Activated CD4-positive, alpha-beta T cell treated with anti-CD3 and anti-CD28 coated beads, Interleukin-2, Interleukin-6, amounts not matched to agents 100 ng/mL and 50 ng/mL, durations not matched to agents 16 hours and 8 hours (primary cell): ENCODE measurements around the gene TPST1.
"Not testable (repeated sequence)": the region's sequence is repeated elsewhere in the genome, so short reads cannot be mapped to it uniquely, and the experiment has no call there.

ENCODE experiments used
- DNase-seq: peaks from one replicate; pipeline ENCODE4 v3.0.0-alpha.2; 2020

The TPST1 gene

DNA sequence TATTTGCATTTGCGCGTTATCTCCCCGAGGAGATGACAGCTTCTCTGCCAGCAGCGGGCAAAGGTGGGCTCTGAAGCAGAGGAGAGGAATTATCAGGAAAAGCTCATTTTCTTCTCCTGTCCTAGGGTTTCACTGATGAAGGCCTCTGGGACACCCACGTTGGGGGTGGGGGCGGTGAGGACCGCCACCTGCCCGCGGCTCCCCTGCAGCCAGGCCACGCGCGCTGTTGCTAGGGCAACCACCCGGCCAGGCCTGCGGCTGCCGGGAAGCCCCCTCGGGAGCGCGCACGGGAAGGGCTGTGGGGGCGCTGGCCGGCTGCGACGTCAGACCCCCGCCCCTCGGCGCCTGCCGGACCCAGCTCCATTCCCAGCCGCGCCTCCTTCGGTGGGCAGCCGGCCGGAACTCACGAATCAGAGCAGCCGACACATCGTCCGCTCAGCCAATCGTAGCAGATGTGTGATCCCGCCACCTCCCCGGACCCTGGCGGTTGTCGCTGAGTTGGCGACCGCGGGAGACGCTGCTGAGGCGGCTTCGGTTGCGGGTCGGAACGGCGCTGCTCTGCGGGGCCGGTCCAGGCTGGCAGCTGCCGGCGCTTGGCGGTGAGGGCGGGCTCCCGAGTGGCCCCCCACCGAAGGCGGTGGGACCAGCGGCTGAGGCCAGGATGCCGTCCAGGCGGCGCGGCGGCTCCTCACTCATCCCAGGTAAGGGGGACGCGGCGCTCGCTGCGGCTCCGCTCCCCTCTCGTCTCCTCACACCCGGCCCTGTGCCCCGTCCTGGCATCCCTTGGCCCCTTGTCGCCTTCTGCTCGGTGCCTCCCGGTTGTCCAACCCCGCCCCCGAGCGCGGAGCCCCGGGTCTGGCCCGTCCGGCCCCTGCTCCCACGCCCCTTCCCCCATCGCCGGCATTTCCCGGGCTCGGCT lies at the start of gene TPST1:
Gene TPST1 (plus strand): TSS at position 513 of the 919 bp plus-strand sequence. CDS start 35,092 bp downstream, outside the sequence.
- DNase-seq: peak; percentile 84

DNA sequence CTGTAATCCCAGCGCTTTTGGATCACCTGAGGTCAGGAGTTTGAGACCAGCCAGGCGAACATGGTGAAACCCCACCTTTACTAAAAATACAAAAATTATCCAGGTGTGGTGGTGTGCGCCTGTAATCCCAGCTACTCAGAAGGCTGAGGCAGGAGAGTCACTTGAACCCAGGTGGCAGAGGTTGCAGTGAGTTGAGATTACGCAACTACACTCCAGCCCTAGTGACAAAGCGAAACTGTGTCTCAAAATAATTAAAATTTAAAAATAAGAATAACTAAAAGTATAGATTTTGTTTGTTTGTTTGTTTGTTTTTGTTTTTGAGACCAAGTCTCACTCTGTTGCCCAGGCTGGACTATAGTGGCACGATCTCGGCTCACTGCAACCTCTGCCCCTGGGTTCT lies 49.1 kb upstream of the TPST1 start:
- DNase-seq: not testable (repeated sequence)

DNA sequence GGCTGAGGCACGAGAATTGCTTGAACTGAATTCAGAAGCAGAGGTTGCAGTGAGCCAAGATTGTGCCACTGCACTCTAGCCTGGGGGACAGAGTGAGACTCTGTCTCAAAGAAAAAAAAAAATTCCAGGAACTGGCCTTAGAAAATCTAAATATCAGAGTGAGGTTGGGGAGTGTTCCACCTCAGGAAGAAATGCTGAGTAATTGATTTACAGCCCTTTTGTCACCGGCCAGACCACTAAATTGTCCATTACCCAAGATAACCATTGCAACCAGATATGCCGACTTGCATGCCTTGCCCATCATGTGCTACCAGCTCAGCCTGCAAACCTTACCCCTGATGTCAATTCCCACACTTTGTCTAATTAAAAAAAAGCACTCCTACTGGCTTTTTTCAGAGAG lies 48.1 kb upstream of the TPST1 start:
- DNase-seq: no peak

DNA sequence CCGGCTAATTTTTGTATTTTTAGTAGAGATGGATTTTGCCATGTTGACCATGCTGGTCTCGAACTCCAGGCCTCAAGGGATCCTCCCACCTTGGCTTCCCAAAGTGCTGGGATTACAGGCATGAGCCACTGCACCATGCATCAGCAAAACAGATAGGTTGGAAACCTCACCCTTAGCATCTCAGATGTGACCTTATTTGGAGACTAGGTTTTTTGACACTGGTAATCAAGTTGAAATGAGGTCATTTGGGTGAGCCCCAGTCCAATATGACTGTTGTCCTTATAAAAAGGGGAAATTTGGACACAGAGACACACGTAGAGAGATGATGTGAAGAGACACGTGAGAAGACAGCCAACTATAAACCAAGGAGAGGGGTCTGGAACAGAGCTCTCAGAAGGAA lies 42.5 kb upstream of the TPST1 start:
- DNase-seq: no peak

DNA sequence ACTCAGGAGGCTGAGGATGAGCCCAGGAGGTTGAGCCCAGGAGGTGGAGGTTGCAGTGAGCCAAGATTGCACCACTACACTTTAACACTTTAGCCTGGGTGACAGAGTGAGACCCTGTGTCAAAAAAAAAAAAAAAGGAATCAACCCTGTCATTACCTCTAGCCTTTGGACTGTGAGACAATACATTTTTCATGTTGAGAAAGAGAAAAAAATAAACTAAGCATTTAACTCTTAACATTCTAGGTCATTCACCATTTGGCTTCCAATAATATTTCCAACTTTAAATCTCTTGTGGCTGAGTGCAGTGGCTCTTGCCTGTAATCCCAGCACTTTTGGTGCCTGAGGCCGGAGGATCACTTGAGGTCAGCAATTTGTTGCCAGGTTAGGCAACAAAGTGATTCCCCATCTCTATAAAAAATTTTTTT lies 41.9 kb upstream of the TPST1 start:
- no peak for DNase-seq

DNA sequence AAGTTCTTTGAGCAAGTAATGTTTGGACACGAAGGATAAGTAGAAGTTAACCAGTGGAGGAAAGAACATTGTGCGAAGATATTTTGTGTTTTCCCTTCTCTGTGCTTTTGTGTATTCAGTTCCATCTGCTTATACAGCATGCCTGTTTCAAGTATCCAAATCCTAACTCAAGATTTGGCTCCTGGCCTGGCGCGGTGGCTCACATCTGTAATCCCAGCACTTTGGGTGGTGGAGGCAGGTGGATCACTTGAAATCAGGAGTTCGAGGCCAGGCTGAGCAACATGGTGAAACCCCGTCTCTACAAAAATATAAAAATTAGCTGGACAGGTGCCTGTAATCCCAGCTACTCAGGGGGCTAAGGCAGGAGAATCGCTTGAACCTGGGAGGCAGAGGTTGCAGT lies 40.8 kb upstream of the TPST1 start:
- no peak for DNase-seq

DNA sequence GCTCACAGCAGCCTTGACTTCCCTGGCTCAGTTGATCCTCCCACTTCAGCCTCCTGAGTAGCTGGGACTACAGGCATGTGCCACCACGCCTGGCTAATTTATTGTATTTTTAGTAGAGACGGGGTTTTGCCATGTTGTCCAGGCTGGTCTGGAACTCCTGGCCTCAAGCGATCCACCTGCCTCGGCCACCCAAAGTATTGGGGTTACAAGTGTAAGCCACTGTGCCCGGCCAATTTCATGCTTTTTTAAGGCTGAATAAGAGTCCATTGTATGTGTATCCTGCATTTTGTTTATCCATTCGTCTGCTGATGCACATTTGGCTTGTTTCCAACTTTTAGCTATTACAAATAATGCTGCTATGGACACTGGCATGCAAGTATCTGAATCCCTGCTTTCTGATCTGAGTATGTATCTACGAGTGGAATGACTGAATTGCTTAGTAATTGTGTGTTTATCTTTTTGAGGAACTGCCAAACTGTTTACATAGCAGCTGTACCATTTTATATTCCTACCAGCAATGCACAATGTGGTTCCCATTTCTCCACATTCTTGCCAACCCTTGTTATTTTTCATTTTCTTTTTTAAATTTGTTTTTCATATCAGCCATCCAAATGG lies 37.3 kb upstream of the TPST1 start:
- DNase-seq: no peak

DNA sequence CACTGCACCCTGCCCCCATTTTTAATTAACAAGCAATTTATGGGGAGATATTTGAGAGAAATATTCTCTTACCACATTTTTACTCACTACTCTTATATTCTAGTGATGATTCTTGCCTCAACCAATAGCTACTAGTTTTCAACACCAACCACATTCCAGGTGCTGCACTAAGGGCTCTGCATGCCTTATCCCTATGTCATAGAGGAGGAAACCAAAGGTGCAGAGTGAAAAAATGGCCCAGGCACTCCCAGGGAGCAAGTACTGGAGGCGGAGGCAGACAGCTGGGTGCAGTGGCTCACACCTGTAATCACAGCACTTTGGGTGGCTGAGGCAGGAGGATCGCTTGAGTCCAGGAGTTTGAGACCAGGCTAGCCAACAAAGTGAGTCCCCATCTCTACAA lies 35.5 kb upstream of the TPST1 start:
- DNase-seq: no peak

DNA sequence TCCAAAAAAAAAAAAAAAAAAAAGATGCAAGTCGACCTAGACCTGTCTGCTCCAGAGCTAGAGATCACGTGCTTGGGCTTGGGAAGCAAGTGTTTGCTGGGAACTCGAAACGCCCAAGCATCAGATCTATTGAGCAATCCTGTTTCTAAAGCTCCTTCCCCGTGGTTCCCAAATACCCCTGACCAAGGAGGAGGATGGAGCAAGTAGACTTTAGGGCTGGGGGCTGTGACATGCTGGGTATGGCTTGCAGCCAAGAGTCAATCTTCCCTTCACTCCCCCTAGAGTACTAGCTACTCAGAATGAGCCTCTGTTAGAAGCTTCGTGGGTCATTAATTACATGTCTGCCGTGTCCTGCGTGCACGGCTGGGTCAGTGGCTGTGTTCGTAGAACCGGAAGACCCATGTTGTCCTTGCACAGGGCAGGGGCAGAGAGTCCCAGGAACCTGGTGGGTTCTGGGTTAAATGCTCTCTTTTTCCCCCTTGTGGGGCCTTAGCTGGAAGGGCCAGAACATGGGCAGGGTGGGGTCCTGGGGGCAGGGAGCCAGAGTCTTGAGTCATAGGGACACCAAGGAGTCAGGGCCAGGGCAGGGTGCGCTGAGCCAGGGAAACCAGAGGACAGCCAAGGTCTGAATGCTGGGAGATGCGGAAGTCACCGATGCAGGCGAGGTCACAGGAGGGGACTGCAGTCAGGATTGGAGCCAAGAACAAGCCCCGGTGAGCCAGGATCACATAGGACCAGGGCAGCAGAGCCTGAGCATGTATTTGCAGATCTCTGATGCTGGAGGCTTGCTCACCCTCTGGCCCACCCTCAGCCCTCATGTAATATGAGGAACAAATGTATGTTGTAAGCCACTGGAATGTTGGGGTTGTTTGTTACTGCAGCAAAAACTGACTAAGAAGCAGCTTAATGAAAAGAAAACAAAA lies 34.6 kb upstream of the TPST1 start:
- no peak for DNase-seq

DNA sequence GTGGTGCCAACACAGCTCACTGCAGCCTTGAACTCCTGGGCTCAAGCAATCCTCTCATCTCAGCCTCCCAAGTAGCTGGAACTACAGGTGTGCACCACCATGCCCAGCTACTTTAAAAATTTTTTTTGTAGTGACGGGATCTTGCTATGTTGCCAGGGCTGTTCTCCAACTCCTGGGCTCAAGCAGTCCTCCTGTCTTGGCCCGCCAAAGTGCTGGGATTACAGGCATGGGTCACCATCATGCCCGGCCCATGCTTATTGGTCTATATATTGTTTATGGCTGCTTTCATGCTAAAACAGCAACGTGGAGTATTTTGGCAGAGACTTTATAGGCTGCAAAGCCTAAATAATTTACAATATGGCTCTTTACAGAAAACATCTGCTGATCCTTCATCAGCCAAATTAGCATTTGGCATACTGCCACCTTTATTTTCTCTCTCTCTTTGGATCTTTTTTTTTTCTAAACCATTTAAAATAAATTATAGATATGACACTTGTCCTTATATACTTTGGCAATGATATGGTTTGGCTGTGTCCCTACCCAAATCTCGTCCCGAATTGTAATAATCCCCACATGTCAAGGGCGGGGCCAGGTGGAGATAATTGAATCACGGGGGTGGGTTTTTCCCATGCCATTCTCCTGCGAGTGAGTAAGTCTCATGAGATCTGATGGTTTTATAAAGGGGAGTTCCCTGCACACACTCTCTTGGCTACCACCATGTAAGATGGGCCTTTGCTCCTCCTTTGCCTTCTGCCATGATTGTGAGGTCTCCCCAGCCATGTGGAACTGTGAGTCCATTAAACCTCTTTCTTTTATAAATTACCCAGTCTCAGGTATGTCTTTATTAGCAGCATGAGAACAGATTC lies 32.4 kb upstream of the TPST1 start:
- not testable (repeated sequence) for DNase-seq

DNA sequence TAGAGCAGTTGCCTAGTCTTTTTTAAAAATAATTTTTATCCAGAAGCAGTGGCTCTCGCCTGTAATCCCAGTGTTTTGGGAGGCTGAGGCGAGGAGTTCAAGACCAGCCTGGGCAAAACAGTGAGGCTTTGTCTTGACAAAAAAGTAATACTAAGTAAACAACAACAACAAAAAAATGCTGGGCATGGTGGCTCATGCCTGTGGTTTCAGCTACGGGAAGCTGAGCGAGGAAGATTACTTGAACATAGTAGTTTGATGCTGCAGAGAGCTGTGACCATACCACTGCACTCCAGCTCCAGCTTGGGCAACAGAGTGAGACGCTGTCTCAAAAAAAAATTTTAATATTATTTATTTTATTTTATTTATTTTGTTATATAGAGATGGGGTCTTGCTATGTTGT lies 31.3 kb upstream of the TPST1 start:
- no peak for DNase-seq

DNA sequence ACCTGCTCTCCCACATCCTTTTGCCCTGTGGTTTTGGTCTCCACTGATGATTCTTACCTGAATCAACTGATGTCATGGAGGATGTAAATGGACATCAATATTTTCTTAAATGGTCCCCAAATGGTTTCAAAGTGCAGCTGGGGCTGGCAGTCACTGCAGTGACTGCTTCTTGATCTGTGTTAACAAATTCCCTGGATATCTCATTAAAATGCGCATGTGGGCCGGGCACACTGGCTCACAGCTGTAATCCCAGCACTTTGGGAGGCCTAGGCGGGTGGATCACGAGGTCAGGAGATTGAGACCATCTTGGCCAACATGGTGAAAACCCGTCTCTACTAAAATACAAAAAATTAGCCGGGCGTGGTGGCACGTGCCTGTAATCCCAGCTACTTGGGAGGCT lies 30.1 kb upstream of the TPST1 start:
- not testable (repeated sequence) for DNase-seq

DNA sequence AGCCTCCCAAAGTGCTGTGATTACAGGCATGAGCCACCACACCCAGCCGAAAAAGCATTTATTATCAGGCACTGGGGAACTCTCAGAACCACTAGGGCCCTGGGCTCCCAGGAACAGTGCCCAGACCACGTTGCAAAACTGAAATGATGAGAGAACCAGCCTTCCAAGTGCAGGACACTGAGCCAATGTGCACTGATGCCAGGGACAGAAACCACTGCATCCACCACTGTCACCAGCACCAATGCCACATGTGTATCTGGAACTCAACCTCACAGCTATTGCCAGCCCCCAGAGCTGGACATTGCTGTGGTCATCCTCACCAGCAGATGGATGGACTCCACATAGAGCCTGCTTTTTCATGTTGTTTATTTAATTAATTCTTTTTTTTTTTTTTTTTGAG lies 28.2 kb upstream of the TPST1 start:
- no peak for DNase-seq

DNA sequence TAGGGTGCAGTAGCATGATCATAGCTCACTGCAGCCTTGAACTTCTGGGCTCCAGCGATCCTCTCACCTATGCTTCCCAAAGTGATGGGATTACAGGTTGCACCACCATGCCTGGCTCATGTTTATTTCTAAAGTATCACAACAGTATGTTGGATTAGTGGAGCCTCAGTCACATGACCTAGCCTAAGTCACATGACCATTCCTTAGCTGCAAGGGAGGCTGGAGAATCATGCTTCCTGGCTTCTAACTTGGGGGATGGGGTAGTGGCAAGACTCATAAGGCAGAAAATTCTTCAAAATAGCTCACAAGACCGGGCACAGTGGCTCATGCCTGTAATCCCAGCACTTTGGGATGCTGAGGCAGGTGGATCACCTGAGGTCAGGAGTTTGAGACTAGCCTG lies 26.9 kb upstream of the TPST1 start:
- DNase-seq: no peak

DNA sequence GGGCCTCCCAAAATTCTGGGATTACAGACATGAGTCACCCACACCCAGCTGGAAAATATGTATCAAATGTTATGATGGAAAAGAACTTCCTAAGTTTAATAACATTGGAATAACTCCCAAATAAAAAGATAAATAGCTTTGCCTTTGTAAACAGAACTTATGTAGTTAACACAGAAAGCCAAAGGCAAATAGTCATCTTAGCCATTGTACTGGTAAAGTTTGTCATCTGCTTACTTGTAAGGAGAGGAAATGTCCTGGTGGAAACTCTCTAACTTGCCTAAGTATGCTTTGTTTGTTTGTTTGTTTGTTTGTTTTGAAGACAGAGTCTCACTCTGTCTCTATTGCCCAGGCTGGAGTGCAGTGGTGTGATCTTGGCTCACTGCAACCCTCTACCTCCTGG lies 23.8 kb upstream of the TPST1 start:
- no peak for DNase-seq

DNA sequence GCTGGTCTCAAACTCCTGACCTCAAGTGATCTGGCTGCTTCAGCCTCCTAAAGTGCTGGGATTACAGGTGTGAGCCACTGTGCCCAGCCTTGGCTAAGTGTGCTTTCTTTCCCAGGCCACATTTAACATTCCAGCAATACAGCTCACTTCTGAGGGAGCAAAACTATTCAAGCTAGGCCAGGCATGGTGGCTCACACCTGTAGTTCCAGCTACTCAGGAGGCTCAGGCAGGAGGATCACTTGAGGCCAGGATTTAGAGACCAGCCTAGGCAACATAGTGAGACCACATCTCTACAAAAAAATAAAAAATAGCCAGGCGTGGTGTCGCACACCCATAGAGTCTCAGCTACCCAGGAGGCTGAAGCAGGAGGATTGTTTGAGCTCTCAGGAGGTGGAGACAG lies 23.3 kb upstream of the TPST1 start:
- DNase-seq: no peak

DNA sequence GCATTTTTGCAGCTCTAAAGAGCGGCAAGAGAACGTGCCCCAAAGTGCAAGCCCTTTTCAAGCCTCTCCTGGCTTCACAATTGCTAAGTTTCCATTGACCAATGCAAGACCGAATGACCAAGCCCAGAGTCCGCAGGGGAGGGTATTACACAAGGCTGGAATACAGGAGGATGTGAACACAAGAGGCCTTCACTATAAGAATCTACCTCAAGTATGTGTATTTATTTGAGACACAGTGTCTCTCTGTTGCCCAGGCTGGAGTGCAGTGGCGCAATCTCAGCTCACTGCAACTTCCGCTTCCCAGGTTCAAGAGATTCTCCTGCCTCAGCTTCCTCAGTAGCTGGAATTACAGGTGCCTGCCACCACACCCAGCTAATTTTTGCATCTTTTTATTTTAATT lies 22.2 kb upstream of the TPST1 start:
- DNase-seq: no peak

DNA sequence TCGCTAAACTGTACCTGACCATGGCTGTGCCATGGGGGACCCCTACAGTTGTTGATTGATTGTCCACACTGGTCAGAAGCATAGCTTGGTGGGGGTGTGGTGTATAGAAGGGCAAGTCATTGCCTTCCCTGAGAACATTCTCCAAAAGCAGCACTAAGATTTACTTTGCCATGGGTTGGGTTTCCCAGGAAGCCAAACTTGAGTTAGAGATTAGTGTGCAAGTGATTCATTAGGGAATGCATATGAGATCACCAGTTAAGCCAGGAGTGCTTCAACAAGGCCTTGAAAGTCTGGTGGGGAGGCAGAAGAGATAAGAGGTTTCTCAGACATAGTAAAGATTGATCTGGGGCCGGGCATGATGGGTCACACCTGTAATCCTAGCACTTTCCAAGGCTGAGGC lies 21.4 kb upstream of the TPST1 start:
- DNase-seq: no peak

DNA sequence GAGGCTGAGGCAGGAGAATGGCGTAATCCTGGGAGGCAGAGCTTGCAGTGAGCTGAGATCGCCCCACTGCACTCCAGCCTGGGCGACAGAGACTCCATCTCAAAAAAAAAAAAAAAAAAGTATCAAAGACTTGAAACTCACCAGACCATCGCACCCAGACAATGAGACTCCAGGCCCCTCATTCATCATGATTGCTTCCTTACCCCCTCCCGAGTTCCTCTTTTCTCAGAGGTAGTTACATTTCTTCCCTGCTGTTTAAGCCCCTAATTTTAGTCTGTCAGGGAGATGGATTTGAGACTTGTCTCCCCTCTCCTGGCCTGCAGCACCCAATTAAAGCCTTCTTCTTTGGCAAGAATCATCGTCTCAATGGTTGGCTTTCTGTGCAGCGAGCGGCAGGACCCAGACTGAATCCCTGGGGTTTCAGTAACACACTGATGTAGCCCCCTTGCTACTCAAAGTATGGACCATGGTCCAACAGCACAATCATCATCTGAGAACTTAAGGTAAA lies 19.4 kb upstream of the TPST1 start:
- DNase-seq: no peak

DNA sequence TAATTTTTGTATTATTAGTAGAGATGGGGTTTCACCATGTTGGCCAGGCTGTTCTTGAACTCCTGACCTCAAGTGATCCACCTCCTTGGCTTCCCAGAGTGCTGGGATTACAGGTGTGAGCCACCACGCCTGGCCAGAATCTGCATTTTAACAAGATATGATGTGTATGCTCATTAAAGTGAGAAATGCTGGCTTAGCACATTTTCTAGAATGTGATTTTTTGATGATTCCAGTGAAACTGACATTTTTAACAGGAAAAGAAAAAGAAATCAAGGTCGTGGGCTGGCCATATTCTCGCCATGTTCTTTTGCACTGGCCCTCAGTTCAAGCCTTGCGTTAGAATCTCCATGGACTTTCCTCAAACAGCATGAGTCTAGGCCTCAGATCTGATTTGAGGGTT lies 18.1 kb upstream of the TPST1 start:
- DNase-seq: no peak

DNA sequence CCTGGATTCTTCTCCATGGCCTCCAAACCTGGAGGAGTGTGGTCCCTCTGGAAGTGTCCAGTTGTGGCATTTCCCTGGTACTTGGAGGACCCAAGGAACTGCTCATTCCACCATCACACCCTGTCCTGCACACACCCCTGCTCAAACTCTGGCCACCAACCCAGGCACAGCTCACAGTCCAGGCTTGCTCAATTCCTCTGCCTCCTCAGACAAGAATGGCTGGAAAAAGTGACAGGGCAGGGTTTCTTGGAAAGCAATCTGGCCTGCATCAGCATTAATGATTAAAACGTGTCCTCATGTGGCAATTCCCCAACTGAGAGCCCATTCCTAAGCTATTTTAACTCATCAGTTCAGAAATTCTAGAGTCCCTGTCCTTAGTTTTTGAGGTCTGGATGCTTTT lies 17.2 kb upstream of the TPST1 start:
- DNase-seq: no peak

DNA sequence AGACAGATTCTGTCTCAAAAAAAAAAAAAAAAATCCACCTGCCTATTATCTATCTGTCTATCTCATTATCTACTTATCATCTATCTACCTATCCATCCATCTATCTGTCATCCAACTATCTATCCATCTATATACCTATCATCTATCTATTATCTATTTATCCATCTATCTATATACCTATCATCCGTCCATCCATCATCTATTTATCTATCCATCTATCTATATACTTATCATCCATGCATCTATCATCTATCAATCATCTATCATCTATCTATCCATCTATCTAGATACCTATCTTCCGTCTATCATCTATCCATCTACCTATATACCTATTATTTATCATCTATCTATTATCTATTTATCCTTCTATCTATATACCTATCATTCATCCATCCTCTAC lies 16.5 kb upstream of the TPST1 start:
- no peak for DNase-seq
